ENCODE measurements around the gene TSPAN4. TPM values are rescaled to one million over a fixed set of nuclear protein-coding genes. Genes with fewer than 3 reads are reported as not detected.

Gene TSPAN4
- total and polyA plus RNA-seq, 2 of the 13 experiments (the other 11 are each of a cell fraction or from before 2014, with no cell fraction given): 31.7 to 68.3 TPM

GRCh38 chr11:803770-804598 is 38.7 kb upstream of the TSPAN4 start (continued):
- no peak for TF ChIP-seq ZBTB40 (IDR thresholded peaks at IDR 0.05)
- 0 out of 2 replicates have a peak, but pooled peaks have one; percentile 36 for TF ChIP-seq ZBTB40 (CRISPR knock-in tag; IDR thresholded peaks at IDR 0.05)
- no peak for TF ChIP-seq AKAP8 (CRISPR knock-in tag; IDR thresholded peaks at IDR 0.05)
- no peak for TF ChIP-seq ARID5B (CRISPR knock-in tag; IDR thresholded peaks at IDR 0.05)
- TF ChIP-seq AGO2 (optimal IDR thresholded peaks at IDR 0.05; ENCODE audit: low read depth, low read length): peak; percentile 68
- no peak for TF ChIP-seq ARID4A (CRISPR knock-in tag; IDR thresholded peaks at IDR 0.05; ENCODE audit: borderline replicate concordance)
- 0 out of 2 replicates have a peak, but pooled peaks have one; percentile 35 for TF ChIP-seq ZNF746 (CRISPR knock-in tag; IDR thresholded peaks at IDR 0.05)
- no peak for TF ChIP-seq ZNF616 (CRISPR knock-in tag; IDR thresholded peaks at IDR 0.05; ENCODE audit: low read depth)
- TF ChIP-seq ZFP36L1 (CRISPR knock-in tag; IDR thresholded peaks at IDR 0.05): no peak
- no peak for TF ChIP-seq PCBP1 (IDR thresholded peaks at IDR 0.05; ENCODE audit: borderline replicate concordance, low read depth, low read length)
- no peak for TF ChIP-seq CAMTA2 (CRISPR knock-in tag; IDR thresholded peaks at IDR 0.05; ENCODE audit: borderline replicate concordance)
